Measurements from ENCODE around the gene CDCA8.

Gene CDCA8

DNA sequence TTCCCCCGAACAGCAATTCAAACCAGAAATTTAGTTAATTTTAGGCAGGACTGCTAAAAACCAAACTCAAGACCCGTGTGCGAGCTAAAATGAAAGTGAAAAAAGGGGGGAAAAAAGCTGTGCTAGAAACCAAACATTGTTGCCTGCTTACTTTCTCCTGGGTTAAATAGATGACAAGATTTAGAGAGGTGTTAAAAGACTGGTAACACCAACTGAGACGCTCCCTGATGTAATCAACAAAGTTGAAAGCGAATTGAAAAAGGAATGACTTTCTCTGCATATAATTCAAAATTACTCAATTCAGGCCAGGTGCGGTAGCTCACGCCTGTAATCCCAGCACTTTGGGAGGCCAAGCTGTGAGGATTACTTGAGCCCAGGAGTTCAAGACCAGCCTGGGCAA is 6.8 kb downstream of the CDCA8 start:
- Histone ChIP-seq H3K9me3 (no peaks in the 10 kb centered on the region), H3K4me3 (ENCODE audit: low read depth, low read length) (no peak overlapping the region), H3K4me1 (no peaks in the 10 kb centered on the region), H3K27me3 (no peaks in the 10 kb centered on the region), H3K36me3 (peaks cover 25% of the 10 kb centered on the region)
- no peak for DNase-seq
- TF ChIP-seq CTCF (IDR thresholded peaks at IDR 0.05; ENCODE audit: low read depth, low read length), result no peak

GRCh38 chr1:37701051-37701450 is 8.7 kb downstream of the CDCA8 start:
- TF ChIP-seq CTCF (IDR thresholded peaks at IDR 0.05; ENCODE audit: low read depth, low read length), result no peak
- no peak for DNase-seq
- no peaks in the 10 kb centered on the region for H3K9me3 ChIP-seq
- peaks cover 25% of the 10 kb centered on the region for H3K36me3 ChIP-seq
- no peaks in the 10 kb centered on the region for H3K4me1 ChIP-seq
- H3K27me3 ChIP-seq, result no peaks in the 10 kb centered on the region
- no peak overlapping the region for H3K4me3 ChIP-seq (ENCODE audit: low read depth, low read length)

- H3K4me3 ChIP-seq (ENCODE audit: low read depth, low read length), result no peak overlapping the region
- H3K36me3 ChIP-seq, result peaks cover 40% of the 10 kb centered on the region
- DNase-seq, result no peak
- no peaks in the 10 kb centered on the region for H3K4me1 ChIP-seq
- TF ChIP-seq CTCF (IDR thresholded peaks at IDR 0.05; ENCODE audit: low read depth, low read length), result no peak
- no peaks in the 10 kb centered on the region for H3K27me3 ChIP-seq
- H3K9me3 ChIP-seq, result no peaks in the 10 kb centered on the region
Measured at GRCh38 chr1:37703061-37703460, 10.7 kb downstream of the CDCA8 start.

- Histone ChIP-seq H3K4me3 (ENCODE audit: low read depth, low read length) (no peak overlapping the region), H3K36me3 (peaks cover 32% of the 10 kb centered on the region), H3K4me1 (no peaks in the 10 kb centered on the region), H3K9me3 (no peaks in the 10 kb centered on the region), H3K27me3 (no peaks in the 10 kb centered on the region)
- no peak for DNase-seq
- no peak for TF ChIP-seq CTCF (IDR thresholded peaks at IDR 0.05; ENCODE audit: low read depth, low read length)
Measured at GRCh38 chr1:37704966-37705365, 12.7 kb downstream of the CDCA8 start.

DNA sequence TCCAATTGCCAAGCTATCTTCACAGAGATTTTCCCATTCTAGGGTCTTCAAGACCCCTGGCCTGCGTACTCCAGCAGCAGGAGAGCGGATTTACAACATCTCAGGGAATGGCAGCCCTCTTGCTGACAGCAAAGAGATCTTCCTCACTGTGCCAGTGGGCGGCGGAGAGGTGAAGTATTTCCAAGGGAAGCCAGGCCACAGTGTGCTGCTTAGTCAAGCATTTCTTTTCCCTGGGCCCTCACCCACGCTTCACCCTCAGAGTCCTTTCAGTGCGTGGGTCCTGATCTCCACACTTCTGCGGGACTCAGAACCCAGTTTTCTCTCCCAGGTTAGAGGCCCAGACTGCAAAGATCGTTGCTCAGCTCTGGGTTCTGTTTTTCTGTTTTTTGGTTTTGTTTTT is 13.1 kb downstream of the CDCA8 start:
- Histone ChIP-seq H3K36me3 (peaks cover 30% of the 10 kb centered on the region), H3K4me3 (ENCODE audit: low read depth, low read length) (no peak overlapping the region), H3K9me3 (no peaks in the 10 kb centered on the region), H3K4me1 (no peaks in the 10 kb centered on the region), H3K27me3 (no peaks in the 10 kb centered on the region)
- no peak for DNase-seq
- no peak for TF ChIP-seq CTCF (IDR thresholded peaks at IDR 0.05; ENCODE audit: low read depth, low read length)

- Histone ChIP-seq H3K4me1 (no peaks in the 10 kb centered on the region), H3K4me3 (ENCODE audit: low read depth, low read length) (no peak overlapping the region), H3K27me3 (no peaks in the 10 kb centered on the region), H3K36me3 (peaks cover 20% of the 10 kb centered on the region), H3K9me3 (no peaks in the 10 kb centered on the region)
- no peak for TF ChIP-seq CTCF (IDR thresholded peaks at IDR 0.05; ENCODE audit: low read depth, low read length)
- no peak for DNase-seq
Measured at GRCh38 chr1:37708471-37708870, 16.2 kb downstream of the CDCA8 start.
